Activated CD8-positive, alpha-beta memory T cell treated with anti-CD3 and anti-CD28 coated beads, Interleukin-2, amount 50 U/mL, for 24 hours (primary cell): ENCODE measurements around the gene NDUFAF2.
"Not testable (repeated sequence)": the region's sequence is repeated elsewhere in the genome, so short reads cannot be mapped to it uniquely, and the experiment has no call there.

ENCODE experiments used
- DNase-seq: peaks from one replicate; pipeline ENCODE4 v3.0.0-alpha.2; 2020; ENCODE audit errors: extremely low read depth

The NDUFAF2 gene

DNA sequence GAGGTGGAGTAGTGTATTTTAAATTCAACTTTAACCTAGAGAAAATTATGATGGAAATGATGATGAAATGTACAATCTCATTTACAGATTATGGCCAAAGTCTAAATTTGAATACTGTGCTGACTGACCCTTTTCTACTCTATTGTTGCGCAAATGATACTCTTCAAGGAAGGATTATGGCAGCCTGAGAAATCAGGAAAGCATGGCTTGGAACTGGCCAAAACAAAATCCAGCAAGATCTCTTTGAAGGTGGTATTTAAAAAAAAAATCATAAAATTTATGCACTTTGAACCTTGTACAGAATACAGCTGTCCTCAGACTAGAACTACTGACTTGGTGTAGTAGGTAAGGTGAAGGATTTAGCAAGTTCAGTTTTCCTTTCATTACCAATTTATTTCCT, 105.3 kb downstream of the NDUFAF2 start:
- no peak for DNase-seq

DNA sequence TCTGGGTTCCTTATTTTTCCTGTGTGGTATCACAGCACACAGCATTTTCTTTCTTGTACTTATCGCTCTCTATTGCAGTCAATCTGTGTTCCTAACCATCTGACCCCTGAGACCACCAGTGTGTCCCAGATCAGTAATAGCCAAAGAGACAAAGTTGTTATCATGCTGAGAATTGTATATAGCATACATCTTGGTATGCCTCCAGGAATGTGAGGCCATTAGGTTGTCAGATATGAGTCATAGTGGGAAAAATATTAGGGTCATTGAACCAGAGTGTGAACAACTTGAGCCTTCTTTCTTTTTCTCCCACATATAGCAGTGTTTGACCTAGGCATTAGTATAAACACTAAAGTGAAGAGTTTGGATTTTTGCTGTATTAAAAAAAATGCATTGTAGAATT, 106.3 kb downstream of the NDUFAF2 start:
- DNase-seq, result no peak

DNA sequence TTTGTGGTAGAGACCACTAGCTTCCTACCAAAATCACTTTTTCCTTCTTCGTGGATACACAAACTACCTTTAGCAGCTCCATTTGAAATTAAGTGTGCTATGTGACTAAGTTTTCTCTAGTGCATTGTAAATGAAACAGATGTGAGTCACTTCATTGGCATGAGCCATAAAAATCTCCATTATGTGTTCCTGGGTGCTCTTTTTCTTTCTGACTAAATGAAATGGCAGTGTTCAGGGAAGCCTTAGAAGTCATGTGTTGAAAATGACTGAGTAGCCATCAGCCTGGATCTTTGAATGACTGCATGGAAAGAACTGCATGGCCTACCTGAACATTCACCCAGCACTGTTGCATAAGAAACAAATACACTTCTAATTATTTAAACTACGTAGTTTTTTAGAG, 107.9 kb downstream of the NDUFAF2 start:
- DNase-seq, result no peak

GRCh38 chr5:61053937-61054336, 108.9 kb downstream of the NDUFAF2 start:
- no peak for DNase-seq

DNA sequence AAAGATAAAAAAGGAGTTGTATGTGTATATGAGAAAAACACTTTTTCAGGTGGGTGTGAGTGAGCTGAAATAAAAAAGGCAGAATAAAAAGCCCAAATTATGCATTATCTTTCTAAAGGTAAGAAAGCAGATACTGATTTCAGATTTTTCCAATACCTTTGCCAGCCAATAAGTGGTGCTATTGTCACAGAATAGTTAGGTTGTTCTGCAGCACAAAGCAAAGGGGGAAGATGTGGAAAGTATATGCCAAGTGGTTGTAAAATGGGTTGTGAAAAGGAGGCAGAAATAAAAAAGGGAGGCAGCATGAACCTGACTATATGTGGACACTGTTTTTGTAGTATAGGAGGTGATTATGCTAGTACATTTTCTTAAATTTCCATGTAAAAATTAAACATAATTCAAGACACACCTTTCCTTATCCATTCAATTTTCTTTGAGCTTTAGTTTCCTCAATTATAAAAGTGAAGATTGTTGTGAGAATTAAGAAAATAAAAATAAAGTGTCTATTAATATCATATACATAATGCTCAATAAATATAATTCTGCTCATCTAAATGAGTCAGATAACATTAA, 110.5 kb downstream of the NDUFAF2 start:
- DNase-seq, result no peak

DNA sequence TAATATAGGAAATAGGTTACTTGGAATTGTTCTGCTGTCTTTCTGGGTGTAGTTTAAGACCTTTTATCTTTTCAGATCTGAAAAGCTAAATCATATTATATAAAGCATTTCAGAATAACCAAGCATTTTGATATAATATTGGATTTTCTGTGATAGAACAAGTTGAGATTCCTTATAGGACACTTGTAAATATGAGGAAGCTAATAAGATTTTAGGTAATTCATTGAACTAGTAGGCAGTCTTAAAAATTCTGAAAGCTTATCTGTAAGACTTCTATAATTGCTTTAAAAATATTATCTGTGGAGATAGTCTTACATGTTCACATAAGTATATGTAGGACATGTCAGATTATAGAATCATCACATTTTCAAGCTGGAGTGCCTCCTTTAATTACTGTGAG, 114.5 kb downstream of the NDUFAF2 start:
- no peak for DNase-seq

- DNase-seq, result no peak
These were observed 124.1 kb downstream of the NDUFAF2 start for GRCh38 chr5:61069150-61069549.

GRCh38 chr5:61071526-61071925, 126.5 kb downstream of the NDUFAF2 start:
- DNase-seq, result no peak

DNA sequence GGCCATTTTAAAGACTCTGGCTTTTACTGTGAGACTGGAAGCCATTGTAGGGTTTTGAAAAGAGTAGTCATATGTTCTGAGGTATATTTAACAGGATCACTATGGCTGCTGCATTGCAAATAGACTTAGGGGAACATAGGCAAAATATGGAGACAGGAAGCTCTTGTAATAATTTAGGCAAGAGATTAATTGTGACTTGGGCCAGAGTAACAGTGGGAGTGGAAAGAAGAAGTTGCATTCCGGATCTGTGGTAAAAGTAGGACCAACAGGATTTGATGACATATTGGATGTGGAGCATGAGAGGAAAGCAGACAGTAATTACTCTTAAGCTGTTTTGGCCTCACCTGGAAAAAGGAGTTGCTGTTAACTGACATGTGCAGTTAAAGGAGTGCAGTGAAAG, 131.6 kb downstream of the NDUFAF2 start:
- DNase-seq, result no peak

DNA sequence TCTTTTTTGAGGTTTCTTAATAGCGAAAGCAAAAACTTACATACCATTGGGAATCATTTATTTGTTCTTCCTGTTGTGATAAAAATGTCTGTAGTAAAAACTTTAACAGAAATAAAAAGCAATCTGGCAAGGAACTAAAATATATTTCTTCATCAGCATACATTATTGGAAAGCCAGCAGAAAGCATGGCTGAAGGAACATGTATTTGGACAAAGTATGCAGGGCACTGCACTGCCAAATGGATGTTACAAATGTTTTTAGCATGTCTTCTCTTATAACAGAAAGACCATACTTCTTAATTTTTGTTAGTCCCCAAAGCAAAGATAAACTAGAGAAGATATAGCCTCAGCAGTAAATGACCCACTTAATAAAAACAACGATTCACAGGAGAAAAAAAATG, 136.7 kb downstream of the NDUFAF2 start:
- DNase-seq, result no peak

DNA sequence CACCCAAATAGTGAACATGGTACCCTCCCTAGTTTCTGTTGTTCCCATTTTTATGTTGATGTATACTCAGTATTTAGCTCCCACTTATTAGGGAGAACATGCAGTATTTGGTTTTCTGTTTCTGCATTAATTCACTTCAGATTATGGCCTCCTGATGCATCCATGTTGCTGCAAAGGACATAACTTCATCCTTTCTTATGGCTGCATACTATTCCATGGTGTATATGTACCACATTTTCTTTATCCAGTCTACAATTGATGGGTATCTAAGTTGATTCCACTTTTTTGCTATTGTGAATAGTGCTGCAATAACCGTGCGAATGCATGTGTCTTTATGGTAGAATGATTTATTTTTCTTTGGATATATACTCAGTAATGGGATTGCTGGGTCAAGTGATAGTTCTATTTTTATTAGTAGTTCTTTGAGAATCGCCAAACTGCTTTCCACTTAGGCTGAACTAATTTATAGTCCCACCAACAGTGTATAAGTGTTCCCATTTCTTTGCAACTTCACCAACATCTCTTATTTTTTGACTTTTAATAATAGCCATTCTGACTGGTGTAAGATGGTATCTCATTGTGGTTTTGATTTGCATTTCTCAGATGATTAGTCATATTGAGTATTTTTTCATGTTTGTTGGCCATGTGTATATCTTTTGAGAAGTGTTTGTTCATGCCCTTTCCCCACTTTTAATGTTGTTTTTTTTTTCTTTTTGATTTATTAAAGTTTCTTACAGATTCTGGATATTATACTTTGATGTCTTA, 137.7 kb downstream of the NDUFAF2 start:
- DNase-seq, result no peak

DNA sequence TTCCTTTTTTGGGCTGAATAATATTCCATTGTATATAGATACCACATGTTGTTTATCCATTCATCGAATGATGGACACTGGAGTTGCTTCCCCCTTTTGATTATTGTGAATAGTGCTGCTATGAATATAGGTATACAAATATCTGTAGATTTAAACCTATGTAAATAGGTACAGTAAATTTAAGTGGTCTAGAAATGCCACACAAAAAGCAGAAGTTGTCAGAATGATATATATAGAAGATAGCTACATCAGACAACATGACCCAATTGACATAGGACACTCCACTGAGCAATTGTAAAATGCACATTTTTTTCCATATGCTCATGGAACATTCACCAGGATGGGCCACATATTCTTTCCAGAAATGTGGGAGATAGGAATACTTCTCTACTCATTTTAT, 139.7 kb downstream of the NDUFAF2 start:
- DNase-seq, result no peak

GRCh38 chr5:61085885-61086284, 140.9 kb downstream of the NDUFAF2 start:
- no peak for DNase-seq

- no peak for DNase-seq
These were observed 142.9 kb downstream of the NDUFAF2 start for GRCh38 chr5:61087921-61088320.

GRCh38 chr5:61089351-61089750, 144.3 kb downstream of the NDUFAF2 start:
- no peak for DNase-seq

- not testable (repeated sequence) for DNase-seq
These were observed 148.2 kb downstream of the NDUFAF2 start for GRCh38 chr5:61093046-61093771.

- DNase-seq, result no peak
These were observed 152.5 kb downstream of the NDUFAF2 start for GRCh38 chr5:61097465-61097864.

GRCh38 chr5:61098251-61098995, 153.4 kb downstream of the NDUFAF2 start:
- DNase-seq, result no peak

DNA sequence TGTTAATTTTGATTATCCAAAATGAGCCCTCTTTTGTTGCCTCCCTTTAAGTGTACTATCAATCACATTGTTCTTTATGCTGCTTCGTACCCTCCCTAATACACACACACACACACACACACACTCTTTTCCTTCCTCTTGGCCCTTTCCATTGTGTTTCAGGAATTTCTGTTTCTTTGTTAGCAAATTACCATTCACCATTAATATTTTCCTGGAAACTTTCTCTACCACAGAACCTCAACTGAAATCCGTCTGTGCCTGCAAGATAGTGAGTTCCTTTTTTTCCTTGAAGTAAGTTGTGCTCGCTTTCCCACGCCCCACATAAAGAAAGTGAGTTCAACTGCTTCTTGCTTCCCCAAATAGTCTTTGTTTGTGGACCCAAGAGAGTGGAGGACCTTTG, 155.4 kb downstream of the NDUFAF2 start:
- DNase-seq, result no peak

GRCh38 chr5:61114441-61114840, 169.4 kb downstream of the NDUFAF2 start:
- DNase-seq, result no peak

- DNase-seq, result no peak
These were observed 171.0 kb downstream of the NDUFAF2 start for GRCh38 chr5:61115968-61116367.

DNA sequence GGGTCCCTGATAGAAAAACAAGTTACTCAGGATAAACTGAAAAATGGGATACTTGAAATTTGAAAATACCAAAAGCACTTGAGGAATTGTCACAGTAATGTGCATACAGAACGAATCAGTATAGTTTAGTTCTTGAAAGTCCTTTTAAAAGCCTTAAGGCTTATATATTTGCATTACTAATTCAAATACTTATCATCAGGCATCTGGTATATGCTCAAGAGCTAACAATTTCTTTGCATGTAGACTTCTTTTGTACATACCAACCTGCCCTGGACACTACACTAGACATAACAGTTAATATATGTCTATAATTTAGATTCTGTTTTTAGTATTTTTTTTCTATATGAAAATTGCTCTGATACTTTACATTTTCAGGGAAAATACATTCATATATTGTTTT, 174.1 kb downstream of the NDUFAF2 start:
- DNase-seq, result no peak
